Measurements from ENCODE around the gene EFNA2.

EFNA2 gene

DNA sequence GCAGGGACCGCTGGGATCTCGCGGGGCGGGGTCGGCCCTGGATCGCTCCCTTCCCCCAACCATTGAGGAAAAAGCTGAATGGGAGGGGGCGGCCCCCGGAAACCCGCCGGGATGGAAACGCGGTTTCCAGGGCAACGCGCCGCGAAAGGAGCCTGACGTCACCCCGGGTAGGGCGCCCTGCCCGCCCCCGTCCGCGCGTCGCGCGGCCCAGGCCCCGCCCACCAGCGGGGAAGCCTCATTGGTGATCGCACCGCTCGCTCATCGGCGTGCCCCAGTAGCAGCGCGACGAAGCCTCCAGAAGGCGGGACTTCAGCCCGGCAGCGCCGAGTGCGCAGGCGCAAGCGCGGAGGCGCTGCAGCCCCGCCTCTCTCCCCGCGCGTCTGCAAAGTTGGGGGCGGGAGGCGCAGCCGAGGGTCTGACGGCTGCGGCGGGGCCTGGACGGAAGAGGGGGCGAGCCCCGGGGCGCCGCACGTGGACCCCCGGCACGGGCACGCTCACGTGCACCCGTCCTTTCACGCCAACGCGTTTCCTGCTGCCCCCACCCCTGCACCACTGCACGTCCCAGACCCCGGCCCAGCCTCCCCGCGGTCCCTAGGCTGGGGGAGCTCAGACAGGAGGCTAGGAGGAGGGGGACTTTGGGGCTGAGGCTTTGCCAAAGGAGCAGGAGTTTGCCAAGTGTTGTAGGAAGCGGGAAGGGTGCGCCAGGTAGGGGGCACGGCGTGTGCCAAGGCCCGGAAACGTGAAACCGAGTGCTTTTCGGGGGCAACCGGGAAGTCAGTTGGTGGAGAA lies 24.7 kb upstream of the EFNA2 start:
- peak; percentile 97 for DNase-seq

DNA sequence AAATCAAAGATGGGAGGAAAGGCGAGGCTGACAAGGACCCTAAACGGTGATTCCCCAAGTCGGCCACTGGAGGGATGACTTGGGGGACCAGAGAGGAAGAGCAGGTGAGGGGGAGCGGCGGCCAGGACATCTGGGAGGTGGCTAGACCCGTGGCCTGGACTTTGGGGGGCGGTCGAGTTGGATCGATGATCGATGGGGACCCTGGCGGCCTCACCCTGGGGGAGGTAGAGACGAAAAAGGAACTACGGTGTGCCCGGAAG lies 24.2 kb upstream of the EFNA2 start:
- DNase-seq = no peak

DNA sequence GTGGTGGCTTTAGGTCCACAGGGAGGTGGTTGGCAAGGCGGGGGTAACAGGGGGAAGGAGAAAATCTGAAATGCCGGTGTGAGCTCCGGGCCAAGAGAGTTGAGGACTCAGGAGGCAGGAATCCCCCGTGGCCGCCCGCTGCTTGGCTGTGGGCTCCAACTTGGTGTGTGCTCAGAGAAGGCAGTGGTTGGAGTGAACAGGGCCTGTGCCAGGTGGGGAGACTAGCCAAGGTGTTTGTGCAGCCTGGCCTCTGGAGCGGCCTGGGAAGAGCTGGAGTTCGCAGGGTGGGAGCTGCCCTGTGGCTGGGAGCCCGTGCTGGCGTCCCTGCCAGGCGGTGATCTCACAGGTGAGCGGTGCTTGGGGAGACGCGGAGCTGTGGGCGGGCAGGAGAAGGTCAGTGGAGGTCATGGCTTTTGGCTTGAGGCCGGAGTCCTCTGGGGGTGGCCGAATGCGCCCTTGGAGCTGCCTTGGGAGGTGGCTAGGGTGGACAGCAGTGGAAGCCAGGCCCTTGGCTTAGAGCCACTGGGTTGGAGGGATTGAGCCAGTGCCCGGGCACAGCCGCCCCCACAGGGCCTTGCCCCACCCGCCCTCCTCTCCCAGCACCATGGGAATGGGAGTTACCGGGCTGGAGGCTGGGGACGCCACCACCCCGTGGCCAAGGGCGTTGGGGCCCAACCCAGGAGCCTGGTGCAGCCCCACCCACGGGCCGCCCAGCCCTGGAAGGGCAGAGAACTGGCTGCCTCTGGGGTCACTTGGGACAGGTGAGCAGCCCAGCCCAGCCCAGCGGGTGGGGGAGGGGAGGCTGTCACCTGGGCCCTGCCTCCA lies 23.7 kb upstream of the EFNA2 start:
- peak; percentile 37 for DNase-seq

DNA sequence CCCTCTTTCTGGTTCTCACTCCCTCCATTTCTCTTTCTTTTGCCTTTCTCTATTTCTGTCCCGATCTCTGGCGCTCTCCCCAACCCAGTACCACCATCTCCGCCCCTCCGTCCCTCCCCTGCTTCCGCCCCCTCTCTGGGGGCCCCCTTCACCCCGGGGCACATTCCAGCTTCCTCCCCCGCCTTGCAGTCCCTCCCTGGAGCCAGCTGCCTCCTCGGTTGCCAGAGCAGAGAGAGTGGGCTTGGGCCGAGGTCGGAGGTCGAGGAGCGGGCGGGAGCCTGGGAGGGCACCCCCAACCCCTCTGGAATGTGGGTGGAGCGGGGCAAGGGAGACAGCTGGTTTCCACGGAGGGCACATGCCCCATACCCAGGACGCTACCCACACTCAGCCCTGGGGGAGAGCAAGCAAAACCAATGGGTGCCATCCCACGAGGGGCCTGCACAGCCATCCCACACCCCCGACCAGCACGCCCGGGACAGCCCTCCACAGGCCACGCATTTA lies 23.0 kb upstream of the EFNA2 start:
- no peak for DNase-seq

DNA sequence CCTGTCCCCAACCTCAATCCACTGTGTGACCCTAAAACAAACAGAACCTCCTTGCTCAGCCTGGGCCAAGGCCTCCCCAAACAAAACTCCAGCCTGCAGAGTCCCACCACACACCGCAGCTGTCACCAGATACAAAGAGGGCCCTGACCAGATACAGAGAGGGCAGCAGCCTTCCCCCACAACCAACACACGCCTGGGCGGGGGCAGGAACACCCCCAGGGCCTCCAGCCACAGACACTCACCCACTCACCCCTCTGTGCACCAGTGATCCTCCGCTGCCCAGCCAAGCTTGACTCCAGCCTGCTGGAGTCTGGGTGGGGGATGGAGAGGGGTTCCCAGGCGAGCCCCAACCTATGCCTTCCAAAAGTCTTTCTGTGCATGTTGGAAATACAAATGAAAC lies 22.5 kb upstream of the EFNA2 start:
- no peak for DNase-seq

DNA sequence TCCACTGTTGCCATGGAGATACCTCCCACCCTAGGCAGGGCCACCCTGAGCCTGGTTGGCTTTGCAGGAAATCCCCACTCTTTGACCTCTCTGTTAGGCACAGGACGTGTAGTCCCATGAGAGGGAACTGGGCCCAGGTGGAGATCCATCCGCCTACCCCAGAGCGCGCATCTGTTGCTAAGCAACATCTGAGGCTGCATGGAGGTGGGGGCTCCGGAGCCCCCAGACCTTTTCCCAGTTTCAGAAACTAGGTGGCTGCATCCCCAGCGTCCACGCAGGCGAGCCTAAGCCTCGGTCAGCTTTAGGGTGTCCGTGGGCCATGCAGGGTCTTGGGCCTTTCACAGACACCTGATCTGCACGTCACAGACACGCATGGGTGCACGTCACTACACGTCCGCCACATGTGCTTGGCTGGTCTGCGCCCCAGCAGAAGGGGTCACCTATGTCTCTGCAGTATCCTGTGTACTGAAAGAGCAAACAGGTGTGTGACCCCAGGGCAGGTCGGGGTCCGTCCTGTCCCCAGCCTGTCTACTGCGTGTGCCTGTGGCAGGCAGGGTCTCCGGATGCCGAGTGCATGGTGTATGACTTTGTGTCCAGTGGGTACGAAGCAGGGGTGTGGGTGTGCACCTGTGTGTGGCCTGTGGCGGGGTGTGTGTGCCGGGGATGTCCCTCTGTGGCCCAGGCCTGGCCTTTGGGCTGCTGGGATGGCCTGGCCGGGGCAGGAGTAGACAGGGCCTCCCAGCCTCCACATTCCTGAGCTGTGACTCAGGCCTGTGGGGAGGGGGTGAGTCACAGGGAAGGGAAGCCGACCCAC lies 20.7 kb upstream of the EFNA2 start:
- DNase-seq = no peak

DNA sequence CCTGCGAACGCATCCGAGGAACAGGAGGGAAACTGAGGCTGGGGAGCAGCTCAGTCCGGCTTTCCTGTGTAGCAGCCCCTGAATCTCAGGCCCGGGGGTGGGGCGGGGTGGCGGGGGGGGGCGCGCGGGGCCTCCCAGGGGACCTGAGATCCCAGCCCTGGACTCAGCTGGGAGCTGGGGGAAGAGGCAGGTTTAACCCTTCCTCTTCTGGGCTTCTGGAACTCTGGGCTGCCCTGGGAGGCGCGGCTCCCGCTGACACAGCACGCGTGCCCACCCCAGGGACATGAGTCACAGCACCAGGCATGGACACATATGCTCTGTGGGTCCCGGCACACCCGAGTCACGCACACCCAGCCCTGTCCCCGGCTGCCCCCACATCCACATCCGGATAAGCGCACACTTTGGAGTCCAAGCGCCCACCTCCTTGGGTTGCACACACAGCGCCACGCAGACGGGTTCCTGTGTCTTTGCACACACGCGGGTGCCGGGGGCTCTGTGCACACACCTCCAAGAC lies 20.0 kb upstream of the EFNA2 start:
- DNase-seq = no peak

DNA sequence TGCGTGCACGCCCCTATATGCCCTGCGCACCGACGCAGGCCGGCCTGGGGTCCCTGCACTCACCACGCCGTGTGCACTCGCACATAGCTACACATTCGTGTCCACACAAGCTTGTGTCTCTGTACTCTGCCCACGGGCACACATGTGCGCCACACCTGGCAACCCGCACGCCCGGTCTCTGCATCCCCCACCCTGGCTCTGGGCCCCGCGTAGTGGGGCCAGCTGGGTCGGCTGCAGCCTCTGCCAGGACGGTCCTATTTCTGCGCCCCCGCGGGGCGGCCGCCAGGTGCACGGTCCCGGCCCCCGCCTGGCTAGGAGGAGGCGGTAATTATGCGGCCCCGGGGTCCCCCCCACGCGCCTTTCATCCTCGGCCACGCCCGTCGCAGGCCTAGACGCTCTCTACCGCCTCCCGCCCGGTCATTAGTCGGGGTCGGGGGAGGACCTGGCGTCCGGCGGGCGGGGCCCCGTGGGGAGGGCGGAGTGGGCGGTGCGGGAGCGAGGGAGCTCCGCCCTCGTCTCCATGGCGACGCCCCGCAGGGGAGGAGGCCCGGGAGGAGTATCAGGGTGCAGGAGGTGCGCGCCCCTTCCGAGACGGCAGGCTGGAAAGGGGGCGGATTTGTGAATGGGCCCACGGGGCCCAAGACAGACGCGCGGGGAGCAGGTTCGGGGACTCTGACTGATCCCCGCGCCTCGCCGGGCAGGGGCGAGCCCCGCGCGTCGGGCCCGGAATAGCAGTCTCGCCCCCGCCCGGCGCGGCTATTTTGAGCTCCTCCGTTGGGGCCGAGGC lies 19.4 kb upstream of the EFNA2 start:
- peak; percentile 77 for DNase-seq

DNA sequence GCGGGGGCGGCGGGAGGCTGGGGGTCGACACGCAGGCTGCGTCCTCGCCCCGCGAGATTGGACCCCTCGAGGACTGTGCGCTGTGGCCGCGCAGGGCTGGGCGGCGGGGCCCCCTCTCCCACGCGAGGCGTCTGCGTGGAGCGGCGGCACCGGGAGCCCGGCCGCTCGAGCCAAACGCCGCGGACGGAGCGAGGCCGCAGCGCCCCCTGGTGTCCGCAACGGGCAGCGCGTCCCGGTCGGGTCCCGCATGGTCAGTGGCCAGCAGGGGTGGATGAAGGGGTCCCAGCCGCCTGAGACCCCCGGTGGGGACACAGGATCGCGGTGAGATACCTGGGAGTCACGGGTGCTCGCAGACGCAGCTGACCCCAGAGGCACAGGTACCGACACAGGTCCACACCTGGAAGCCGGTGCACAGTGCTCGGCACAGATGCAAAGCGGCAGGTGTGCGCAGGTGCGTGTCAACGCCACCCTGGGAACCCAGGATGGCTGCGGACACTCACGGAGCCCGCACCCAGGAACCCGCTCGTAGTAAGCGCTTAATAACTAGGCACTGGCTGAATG lies 18.7 kb upstream of the EFNA2 start:
- peak; percentile 64 for DNase-seq

DNA sequence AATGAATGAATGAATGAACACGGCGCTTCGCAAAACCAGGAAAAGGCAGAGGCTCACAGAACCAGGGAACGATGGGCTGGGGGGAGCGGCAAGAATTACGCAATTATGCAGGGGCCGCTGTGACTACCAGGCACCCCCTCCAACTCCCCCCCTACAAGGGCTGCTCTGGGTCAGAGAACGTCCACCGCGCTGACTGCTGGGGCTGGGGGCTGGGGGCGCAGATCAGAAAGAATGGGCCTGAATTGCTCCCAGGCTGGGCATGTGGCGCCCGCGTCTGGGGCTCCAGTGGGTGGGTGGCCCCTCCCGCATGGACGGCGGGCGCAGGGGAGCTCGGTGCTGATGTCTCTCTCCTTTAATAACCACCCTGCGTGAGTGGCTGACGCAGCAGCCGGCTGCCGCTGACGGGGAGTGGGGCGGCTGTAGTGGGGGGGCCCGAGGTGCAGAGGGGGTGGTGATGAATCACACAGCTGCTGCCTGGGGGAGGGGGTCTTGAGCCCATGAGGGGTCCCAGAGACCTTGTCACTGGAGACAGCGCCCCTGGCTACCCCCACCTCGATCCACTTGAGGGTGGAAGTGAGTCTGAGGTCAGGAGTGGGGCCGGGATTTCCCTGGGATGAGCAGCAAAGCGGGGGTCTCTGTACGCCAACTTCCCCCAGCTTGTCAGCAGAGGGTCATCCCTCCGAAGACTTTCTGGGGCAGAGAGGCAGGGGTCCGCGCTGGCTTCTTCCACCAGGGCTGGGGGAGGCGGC lies 18.0 kb upstream of the EFNA2 start:
- no peak for DNase-seq

DNA sequence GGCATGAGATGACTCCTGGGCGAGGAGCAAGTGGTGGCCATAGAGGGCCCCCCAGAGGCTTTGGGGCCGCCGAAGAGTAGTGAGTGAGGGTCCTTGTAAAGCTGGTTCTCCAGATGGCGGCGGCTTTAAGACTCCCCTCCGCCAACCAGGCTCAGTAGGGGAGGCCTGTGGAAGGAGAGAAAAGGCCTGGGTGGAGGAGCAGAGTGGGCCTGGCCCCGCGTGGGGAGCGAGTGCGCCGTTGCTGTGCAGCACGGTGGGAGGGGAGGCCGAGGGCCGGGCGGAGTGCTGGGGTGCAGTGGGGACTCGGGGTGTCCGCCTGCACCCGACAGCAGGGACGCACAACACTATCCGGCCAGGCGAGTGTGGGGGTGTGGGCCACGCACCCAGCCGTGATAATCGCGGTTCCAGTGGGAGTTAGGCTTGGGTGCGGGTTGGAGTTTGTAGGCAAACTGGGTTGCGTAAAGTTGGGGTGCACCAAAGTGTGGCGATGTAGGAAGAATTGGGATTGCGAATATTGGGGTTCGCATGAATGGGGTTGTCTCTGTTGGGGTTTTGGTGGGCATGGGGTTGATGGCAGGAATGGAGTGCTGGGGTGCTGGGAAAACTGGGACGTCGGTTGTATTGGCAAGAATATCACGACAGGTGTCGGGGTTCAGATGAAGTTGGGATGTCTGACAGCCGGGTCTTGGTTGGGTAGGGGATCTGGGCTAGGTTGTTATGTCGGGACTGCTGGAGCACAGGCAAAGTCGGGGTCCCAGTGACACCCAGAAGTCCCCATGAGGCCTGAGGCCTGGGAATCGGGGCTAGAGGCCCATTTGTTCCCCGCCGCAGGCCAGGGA lies 17.2 kb upstream of the EFNA2 start:
- no peak for DNase-seq

DNA sequence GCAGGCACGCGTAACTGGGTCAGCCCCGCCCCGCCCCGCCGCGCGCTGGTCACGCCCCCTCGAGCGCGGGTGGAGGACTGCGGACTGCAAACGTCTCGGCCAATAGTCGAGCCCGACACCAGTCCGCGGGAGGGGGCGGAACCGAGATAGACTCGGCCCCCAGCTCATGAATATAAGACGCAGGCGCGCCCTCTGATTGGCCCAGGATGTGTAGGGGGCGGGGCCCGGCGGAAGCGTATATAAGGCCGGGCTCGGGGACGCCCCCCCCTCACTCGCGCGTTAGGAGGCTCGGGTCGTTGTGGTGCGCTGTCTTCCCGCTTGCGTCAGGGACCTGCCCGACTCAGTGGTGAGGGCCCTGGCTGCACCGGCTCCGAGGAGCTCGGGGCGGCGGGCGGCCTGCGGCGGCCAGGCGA lies 16.6 kb upstream of the EFNA2 start, which contains the start of gene CIRBP:
Gene CIRBP (plus strand): TSS at position 268 of the 413 bp plus-strand sequence. CDS start 1,602 bp downstream, outside the sequence.
- peak; percentile 99 for DNase-seq

DNA sequence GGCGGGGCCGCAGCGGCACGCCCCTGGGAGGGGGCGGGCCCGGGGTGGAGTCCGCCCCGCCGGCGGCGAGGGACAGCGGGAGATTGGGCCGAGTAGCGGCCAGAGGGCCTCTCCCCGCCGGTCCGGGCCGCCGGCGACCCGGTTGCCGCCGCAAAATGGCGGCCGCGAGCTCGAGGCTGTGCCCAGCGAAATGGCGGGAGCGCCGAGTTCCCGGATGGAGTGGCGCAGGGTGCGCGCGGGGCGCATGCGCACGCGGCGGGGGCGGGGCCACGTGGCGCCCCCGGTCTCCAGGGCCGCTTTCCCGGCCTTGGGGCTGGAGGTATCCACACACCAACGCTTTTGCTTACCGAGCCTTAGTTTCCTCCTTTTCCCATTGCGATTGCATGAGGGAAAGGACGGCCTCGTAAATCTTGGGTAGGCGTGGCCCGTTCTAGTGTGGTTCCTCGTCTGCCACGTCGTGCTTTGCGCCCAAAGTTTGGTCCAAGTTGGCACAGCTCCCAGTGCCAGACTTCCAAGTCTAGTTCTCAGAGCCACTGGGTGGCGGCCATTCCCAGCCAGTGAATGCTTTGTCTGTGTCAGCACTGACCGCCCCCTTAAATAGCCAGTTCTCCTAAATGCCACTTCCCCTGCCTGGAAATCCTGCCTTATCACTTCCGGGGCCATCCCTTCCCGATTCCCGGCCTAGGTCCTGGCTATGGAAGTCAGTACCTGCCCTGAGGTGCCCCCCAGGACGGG lies 16.0 kb upstream of the EFNA2 start:
- DNase-seq = peak; percentile 83

DNA sequence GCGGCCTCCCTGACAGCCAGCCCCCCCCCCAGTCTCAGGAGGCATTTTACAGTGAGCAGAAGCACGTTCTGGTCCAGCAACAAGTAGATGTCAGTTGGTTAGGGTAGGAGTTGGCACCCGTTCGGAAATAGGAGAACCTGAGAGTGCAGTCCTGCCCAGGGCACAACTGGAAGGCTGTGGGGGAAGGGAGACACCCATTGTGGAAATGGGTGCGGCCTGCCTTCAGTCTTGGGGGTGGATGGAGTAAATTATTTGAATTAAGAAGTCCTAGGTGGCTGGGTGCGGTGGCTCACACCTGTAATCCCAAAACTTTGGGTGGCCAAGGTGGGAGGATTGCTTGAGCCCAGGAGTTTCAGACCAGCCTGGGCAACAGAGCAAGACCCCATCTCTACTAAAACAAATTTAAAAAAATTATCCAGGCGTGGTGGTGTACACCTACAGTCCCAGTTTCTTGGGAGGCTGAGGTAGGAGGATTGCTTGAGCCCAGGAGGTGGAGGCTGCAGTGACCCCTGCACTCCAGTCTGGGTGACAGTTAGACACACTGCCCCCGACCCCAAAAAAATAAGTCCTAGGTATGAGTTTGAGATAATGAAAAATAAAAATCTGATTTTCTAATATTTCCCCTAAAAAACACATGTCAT lies 15.3 kb upstream of the EFNA2 start:
- no peak for DNase-seq

DNA sequence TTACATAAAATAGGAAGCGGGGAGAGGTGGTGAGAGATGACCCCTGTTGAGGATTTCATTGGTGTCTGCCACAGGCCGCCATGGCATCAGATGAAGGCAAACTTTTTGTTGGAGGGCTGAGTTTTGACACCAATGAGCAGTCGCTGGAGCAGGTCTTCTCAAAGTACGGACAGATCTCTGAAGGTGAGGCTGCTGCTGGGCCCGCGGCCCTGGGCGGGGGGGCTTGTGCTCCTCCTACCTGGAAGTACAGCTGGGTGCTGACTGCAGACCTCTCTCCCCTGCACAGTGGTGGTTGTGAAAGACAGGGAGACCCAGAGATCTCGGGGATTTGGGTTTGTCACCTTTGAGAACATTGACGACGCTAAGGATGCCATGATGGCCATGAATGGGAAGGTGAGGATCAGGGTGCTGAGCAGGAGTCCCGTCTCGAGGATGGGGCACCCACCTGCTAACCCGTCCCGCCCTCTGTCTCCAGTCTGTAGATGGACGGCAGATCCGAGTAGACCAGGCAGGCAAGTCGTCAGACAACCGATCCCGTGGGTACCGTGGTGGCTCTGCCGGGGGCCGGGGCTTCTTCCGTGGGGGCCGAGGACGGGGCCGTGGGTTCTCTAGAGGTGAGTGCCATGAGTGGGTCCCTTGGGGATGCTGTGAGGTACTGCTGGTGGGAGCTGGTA lies 14.7 kb upstream of the EFNA2 start:
- no peak for DNase-seq

DNA sequence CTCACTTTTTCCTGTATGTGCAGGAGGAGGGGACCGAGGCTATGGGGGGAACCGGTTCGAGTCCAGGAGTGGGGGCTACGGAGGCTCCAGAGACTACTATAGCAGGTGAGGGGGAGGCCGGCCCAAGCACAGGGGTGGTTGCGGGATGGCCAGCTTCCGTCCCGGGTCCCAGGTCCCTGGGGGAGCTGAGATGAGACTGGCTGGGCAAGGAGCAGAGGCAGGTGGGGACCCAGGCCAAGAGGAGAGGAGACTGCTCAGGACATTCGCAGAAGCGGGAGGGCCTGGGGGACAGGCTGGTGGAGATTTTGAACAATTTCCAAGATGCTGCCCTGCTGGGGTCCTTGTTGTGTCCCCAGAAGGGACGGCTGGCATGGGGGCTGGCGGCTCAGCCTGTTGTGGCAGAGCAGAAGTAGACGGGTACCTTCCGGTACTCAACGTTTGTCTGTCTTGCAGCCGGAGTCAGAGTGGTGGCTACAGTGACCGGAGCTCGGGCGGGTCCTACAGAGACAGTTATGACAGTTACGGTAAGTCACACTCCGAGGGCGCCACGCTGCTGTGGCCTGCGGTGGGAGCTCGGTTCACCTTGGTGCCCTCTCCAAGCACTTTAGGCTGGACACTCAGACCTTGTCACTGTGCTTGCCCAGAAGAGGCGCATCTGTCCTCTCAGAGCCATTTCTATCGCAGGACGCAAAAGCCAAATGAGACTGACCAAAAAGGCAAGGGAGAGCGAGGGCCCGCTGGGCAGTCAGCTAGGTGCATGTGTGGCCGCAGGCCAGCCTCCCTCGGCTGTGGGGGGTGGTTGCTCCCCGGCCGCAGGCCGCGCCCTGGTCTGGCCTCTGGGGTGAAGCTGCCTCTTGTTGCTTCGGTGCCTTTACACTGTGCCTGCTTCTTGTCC lies 13.9 kb upstream of the EFNA2 start:
- no peak for DNase-seq
